Erythroblast (primary cell): ENCODE data around the gene NUP42.
A peak's percentile ranks its signal among the peaks of the same experiment; 100 is the strongest.
"Not testable (repeated sequence)": the region's sequence is repeated elsewhere in the genome, so short reads cannot be mapped to it uniquely, and the experiment has no call there.

Experiments
- DNase-seq, 2 experiments: peaks; one replicate each; lab custom pipeline; 2025; lab: John Stamatoyannopoulos, UW
- GATA1 ChIP-seq: IDR thresholded peaks from 2 replicates; pipeline ENCODE4 v1.6.1; 2011; ENCODE audit warnings: low read depth, mild to moderate bottlenecking, control low read depth, low read length, moderate library complexity
- POLR2A ChIP-seq: IDR thresholded peaks from 2 replicates; pipeline ENCODE4 v1.6.1; 2011; ENCODE audit warnings: mild to moderate bottlenecking, low read length

The NUP42 gene

GRCh38 chr7:23211589-23211988 lies 29.7 kb downstream of the NUP42 start:
- TF ChIP-seq POLR2A = no peak
- TF ChIP-seq GATA1 = no peak
- DNase-seq = no peak

GRCh38 chr7:23212395-23212794 lies 30.5 kb downstream of the NUP42 start:
- TF ChIP-seq POLR2A (no peak), GATA1 (no peak)
- no peak for DNase-seq

- TF ChIP-seq POLR2A (no peak), GATA1 (no peak)
- DNase-seq = no peak
These were observed 31.0 kb downstream of the NUP42 start for GRCh38 chr7:23212841-23213240.

GRCh38 chr7:23213755-23214154 lies 31.9 kb downstream of the NUP42 start:
- no peak for DNase-seq
- TF ChIP-seq GATA1 = no peak
- no peak for TF ChIP-seq POLR2A

GRCh38 chr7:23214423-23214822 lies 32.6 kb downstream of the NUP42 start:
- no peak for DNase-seq

GRCh38 chr7:23214938-23215337 lies 33.1 kb downstream of the NUP42 start:
- TF ChIP-seq POLR2A (no peak), GATA1 (no peak)
- no peak for DNase-seq

More at GRCh38 chr7:23214423-23214822, 32.6 kb downstream of the NUP42 start:
- no peak for TF ChIP-seq GATA1
- TF ChIP-seq POLR2A = no peak

GRCh38 chr7:23216021-23216420 lies 34.2 kb downstream of the NUP42 start:
- no peak for DNase-seq
- TF ChIP-seq GATA1 = no peak
- TF ChIP-seq POLR2A = no peak

- no peak for DNase-seq
- no peak for TF ChIP-seq GATA1
- TF ChIP-seq POLR2A = no peak
These were observed 36.3 kb downstream of the NUP42 start for GRCh38 chr7:23218196-23218595.

- no peak for TF ChIP-seq POLR2A
- peak in 1 of 2 experiments; percentile 11 for DNase-seq
These were observed 39.0 kb downstream of the NUP42 start for GRCh38 chr7:23220690-23221305.

- no peak for DNase-seq
- TF ChIP-seq POLR2A (no peak), GATA1 (no peak)
These were observed 40.7 kb downstream of the NUP42 start for GRCh38 chr7:23222439-23223030.

- DNase-seq = not testable (repeated sequence)
These were observed 42.5 kb downstream of the NUP42 start for GRCh38 chr7:23224364-23224763.

GRCh38 chr7:23226844-23227450 lies 45.1 kb downstream of the NUP42 start:
- DNase-seq = peak; percentile 16 to 37
- TF ChIP-seq POLR2A (no peak), GATA1 (no peak)

- no peak for DNase-seq
- TF ChIP-seq GATA1 (no peak), POLR2A (no peak)
These were observed 46.6 kb downstream of the NUP42 start for GRCh38 chr7:23228412-23228811.

- DNase-seq = no peak
- TF ChIP-seq POLR2A = no peak
- no peak for TF ChIP-seq GATA1
These were observed 48.8 kb downstream of the NUP42 start for GRCh38 chr7:23230641-23231101.

- no peak for DNase-seq
- TF ChIP-seq POLR2A = no peak
- no peak for TF ChIP-seq GATA1
These were observed 51.1 kb downstream of the NUP42 start for GRCh38 chr7:23232966-23233365.
